H9 (cell line): ENCODE results near the gene DUOX2. TPM values are rescaled to one million over a fixed set of nuclear protein-coding genes. Genes with fewer than 3 reads are reported as not detected.

ENCODE experiments used
- DNase-seq: peaks from one replicate; pipeline ENCODE4 v3.0.0-alpha.2; 2017
- H2AFZ ChIP-seq: one replicate; pipeline ENCODE4 v1.6.1; 2013; ENCODE audit warnings: mild to moderate bottlenecking, low read length, control low read depth, moderate library complexity
- H2AK5ac ChIP-seq: 2 replicates; pipeline ENCODE4 v1.6.1; 2013; ENCODE audit warnings: low read length, control low read depth, mixed read lengths; ENCODE audit not compliant: insufficient read length
- H2BK120ac ChIP-seq: one replicate; pipeline ENCODE4 v1.6.1; 2013; ENCODE audit warnings: low read depth, mild to moderate bottlenecking, low read length, control low read depth, inconsistent platforms; ENCODE audit not compliant: poor library complexity, severe bottlenecking
- H2BK12ac ChIP-seq: 2 replicates; pipeline ENCODE4 v1.6.1; 2013; ENCODE audit warnings: low read length, control low read depth, mixed read lengths, low read depth; ENCODE audit not compliant: insufficient read length
- H2BK15ac ChIP-seq: 2 replicates; pipeline ENCODE4 v1.6.1; 2013; ENCODE audit warnings: low read depth, low read length, control low read depth
- H2BK20ac ChIP-seq: one replicate; pipeline ENCODE4 v1.6.1; 2013; ENCODE audit warnings: low read depth, mild to moderate bottlenecking, low read length, control low read depth, inconsistent platforms; ENCODE audit not compliant: poor library complexity, severe bottlenecking
- H2BK5ac ChIP-seq: 2 replicates; pipeline ENCODE4 v1.6.1; 2013; ENCODE audit warnings: low read length, control low read depth, mixed read lengths; ENCODE audit not compliant: insufficient read length
- H3K14ac ChIP-seq: 2 replicates; pipeline ENCODE4 v1.6.1; 2013; ENCODE audit warnings: low read length, control low read depth; ENCODE audit not compliant: insufficient read depth
- H3K18ac ChIP-seq: 2 replicates; pipeline ENCODE4 v1.6.1; 2013; ENCODE audit warnings: low read depth, mild to moderate bottlenecking, mixed read lengths, low read length, control low read depth; ENCODE audit not compliant: insufficient read length
- H3K23ac ChIP-seq: 2 replicates; pipeline ENCODE4 v1.6.1; 2013; ENCODE audit warnings: low read length, control low read depth, mixed read lengths, low read depth; ENCODE audit not compliant: insufficient read length
- H3K23me2 ChIP-seq: 2 replicates; pipeline ENCODE4 v1.6.1; 2013; ENCODE audit warnings: low read depth, mild to moderate bottlenecking, mixed read lengths, low read length, control low read depth; ENCODE audit not compliant: insufficient read length, poor library complexity, severe bottlenecking
- H3K27ac ChIP-seq: 2 replicates; pipeline ENCODE4 v1.5.1; 2013; ENCODE audit warnings: low read length, control low read depth, mixed read lengths, low read depth; ENCODE audit not compliant: insufficient read length
- H3K27me3 ChIP-seq: 2 replicates; pipeline ENCODE4 v1.6.1; 2013; ENCODE audit warnings: low read length, control low read depth, inconsistent platforms; ENCODE audit not compliant: insufficient read depth
- H3K4ac ChIP-seq: 2 replicates; pipeline ENCODE4 v1.6.1; 2013; ENCODE audit warnings: low read depth, mild to moderate bottlenecking, control low read depth, inconsistent platforms, low read length, moderate library complexity
- H3K4me1 ChIP-seq: 2 replicates; pipeline ENCODE4 v1.6.1; 2013; ENCODE audit warnings: low read length, control low read depth, inconsistent platforms; ENCODE audit not compliant: insufficient read depth
- H3K4me2 ChIP-seq: 2 replicates; pipeline ENCODE4 v1.6.1; 2013; ENCODE audit warnings: low read length, control low read depth, mixed read lengths; ENCODE audit not compliant: insufficient read length, insufficient read depth
- H3K56ac ChIP-seq: 2 replicates; pipeline ENCODE4 v1.6.1; 2013; ENCODE audit warnings: low read depth, mild to moderate bottlenecking, mixed read lengths, low read length, control low read depth; ENCODE audit not compliant: insufficient read length
- H3K79me1 ChIP-seq: 2 replicates; pipeline ENCODE4 v1.6.1; 2013; ENCODE audit warnings: low read depth, mild to moderate bottlenecking, moderate library complexity, low read length, control low read depth, inconsistent platforms; ENCODE audit not compliant: insufficient read depth, poor library complexity, severe bottlenecking
- H3K79me2 ChIP-seq: 2 replicates; pipeline ENCODE4 v1.6.1; 2013; ENCODE audit warnings: low read length, control low read depth, inconsistent platforms; ENCODE audit not compliant: insufficient read depth
- H3K9ac ChIP-seq: 2 replicates; pipeline ENCODE4 v1.6.1; 2013; ENCODE audit warnings: low read length, control low read depth, mixed read lengths; ENCODE audit not compliant: insufficient read length; ENCODE audit errors: extremely low read depth
- H3K9me3 ChIP-seq: one replicate; pipeline ENCODE4 v1.6.1; 2013; ENCODE audit warnings: low read depth, low read length, inconsistent platforms; ENCODE audit not compliant: control insufficient read depth
- H3T11ph ChIP-seq: one replicate; pipeline ENCODE4 v1.6.1; 2013; ENCODE audit warnings: mild to moderate bottlenecking, low read length, control low read depth, inconsistent platforms
- H4K20me1 ChIP-seq: one replicate; pipeline ENCODE4 v1.6.1; 2013; ENCODE audit not compliant: control insufficient read depth, insufficient read length, insufficient read depth
- H4K5ac ChIP-seq: 2 replicates; pipeline ENCODE4 v1.6.1; 2013; ENCODE audit warnings: low read depth, mild to moderate bottlenecking, mixed read lengths, low read length, control low read depth; ENCODE audit not compliant: insufficient read length
- H4K8ac ChIP-seq: replicated peaks from 2 replicates; pipeline ENCODE4 v1.6.1; 2013; ENCODE audit warnings: low read length, control low read depth, mixed read lengths, low read depth; ENCODE audit not compliant: insufficient read length
- H4K91ac ChIP-seq: 2 replicates; pipeline ENCODE4 v1.6.1; 2013; ENCODE audit warnings: low read depth, mild to moderate bottlenecking, moderate library complexity, mixed read lengths, low read length, control low read depth; ENCODE audit not compliant: insufficient read length
- H3K27ac Mint-ChIP-seq, 3 experiments: 2 replicates in 2 of 3; 3 replicates in 1 of 3; pipeline ENCODE4 v1.8.0; 2020 to 2021; ENCODE audit warnings: mixed read lengths in 3 of 3, mild to moderate bottlenecking in 1 of 3, moderate library complexity in 1 of 3
- H3K27me3 Mint-ChIP-seq: 2 replicates; pipeline ENCODE4 v1.8.0; 2021; ENCODE audit warnings: low read depth, mild to moderate bottlenecking, moderate library complexity, mixed read lengths
- H3K36me3 Mint-ChIP-seq, 3 experiments: 2 replicates in 2 of 3; 3 replicates in 1 of 3; pipeline ENCODE4 v1.8.0; 2020 to 2021; ENCODE audit warnings: low read depth in 3 of 3, mixed read lengths in 3 of 3; ENCODE audit not compliant: insufficient read depth in 1 of 3
- H3K4me1 Mint-ChIP-seq, 2 experiments: 2 replicates each; pipeline ENCODE4 v1.8.0; 2020; ENCODE audit warnings: mixed read lengths in 2 of 2
- H3K4me3 Mint-ChIP-seq, 2 experiments: 2 replicates in 1 of 2; 3 replicates in 1 of 2; pipeline ENCODE4 v1.8.0; 2020 to 2021; ENCODE audit warnings: mild to moderate bottlenecking in 2 of 2, mixed read lengths in 2 of 2, moderate library complexity in 1 of 2
- H3K9me3 Mint-ChIP-seq, 2 experiments: 2 replicates in 1 of 2; 3 replicates in 1 of 2; pipeline ENCODE4 v1.8.0; 2020; ENCODE audit warnings: mild to moderate bottlenecking in 2 of 2, mixed read lengths in 2 of 2, moderate library complexity in 1 of 2
- WGBS: extraction: QIAGEN DNeasy Blood & Tissue Kit; methylation state at CpG from one replicate; pipeline ENCODE4 v1.1.7; 2013; ENCODE audit warnings: missing lambda C conversion rate, low lambda C conversion rate, mixed read lengths; ENCODE audit not compliant: insufficient read length; ENCODE audit errors: extremely low coverage; 5-methylcytosine and 5-hydroxymethylcytosine counted together
- total RNA-seq: library from RNA; stranded (reverse); gene quantifications from 2 replicates; pipeline ENCODE4 v1.2.1, GENCODE V29; 2021
- TF ChIP-seq, protein P1 (sequence below): fragments of 200-600 bp; sonication (generic); conservative IDR thresholded peaks from 3 replicates; pipeline ENCODE4 v1.8.0; 2021; ENCODE audit warnings: antibody characterized with exemption, mild to moderate bottlenecking

The DUOX2 gene
- total RNA-seq, 1 experiment from 2014 or later: 0.42 TPM

DNA sequence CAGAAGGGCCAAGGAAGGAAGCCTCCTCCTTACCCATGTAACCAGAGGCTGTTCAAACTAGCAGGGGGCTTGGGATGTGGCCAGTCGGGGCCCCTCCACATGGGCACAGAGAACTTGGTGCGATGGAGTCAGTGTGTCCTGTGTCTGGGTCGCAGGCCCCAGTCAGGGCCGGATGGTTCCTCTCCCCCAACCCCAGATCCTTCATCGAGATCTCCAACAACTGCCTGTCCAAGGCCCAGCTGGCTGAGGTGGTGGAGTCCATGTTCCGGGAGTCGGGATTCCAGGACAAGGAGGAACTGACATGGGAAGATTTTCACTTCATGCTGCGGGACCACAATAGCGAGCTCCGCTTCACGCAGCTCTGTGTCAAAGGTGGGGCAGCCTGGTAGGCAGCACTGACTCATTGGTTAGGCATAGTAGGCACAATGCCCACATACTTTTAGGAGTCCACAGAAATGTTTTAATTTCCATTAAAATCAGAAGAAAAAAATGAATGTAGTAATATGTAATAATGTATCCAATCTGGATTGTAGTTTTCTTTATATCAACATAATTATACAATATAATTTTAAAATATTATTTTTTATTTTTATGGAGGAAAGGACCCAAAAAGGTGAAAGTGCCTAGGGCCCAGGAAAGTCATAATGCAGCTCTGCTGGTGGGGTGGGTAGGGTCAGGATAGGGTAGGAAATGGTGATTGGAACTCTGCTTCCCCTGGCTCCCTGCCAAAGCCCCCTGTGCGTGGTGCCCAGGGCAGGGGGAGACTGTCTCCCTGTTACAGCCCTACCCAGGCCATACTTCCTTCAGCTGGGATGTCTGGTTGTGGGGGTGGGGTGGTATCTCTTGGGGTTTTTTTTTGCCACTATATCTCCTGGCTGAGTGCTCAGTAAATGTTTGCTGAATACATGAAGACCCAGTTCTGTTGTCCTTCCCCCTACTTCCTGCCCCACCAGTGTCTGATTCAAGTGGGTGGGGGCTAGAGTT, 34.4 kb upstream of the DUOX2 start:
- Histone ChIP-seq H2BK15ac (no peak overlapping the region), H4K5ac (no peak overlapping the region), H3K9ac (no peak overlapping the region), H2AK5ac (no peak overlapping the region), H3K23me2 (no peaks in the 10 kb centered on the region), H2BK12ac (no peak overlapping the region), H3K18ac (no peak overlapping the region), H3K27ac (no peak overlapping the region), H2BK20ac (no peak overlapping the region), H4K20me1 (no peaks in the 10 kb centered on the region), H4K8ac (no peak overlapping the region), H4K91ac (no peak overlapping the region), H3K79me2 (no peaks in the 10 kb centered on the region), H3K4ac (no peak overlapping the region), H3K4me2 (no peak overlapping the region), H3K27me3 (no peaks in the 10 kb centered on the region), H3K9me3 (no peaks in the 10 kb centered on the region), H2BK120ac (no peak overlapping the region), H3K23ac (no peak overlapping the region), H3K79me1 (no peaks in the 10 kb centered on the region), H3K4me1 (no peaks in the 10 kb centered on the region), H2AFZ (no peak overlapping the region), H2BK5ac (no peak overlapping the region), H3T11ph (no peak overlapping the region), H3K14ac (no peak overlapping the region; the same call in 1 of the 2 replicates), H3K56ac (no peak overlapping the region)
- no peak overlapping the region; a peak in 1 of 7 replicates for H3K27ac Mint-ChIP-seq
- H3K9me3 Mint-ChIP-seq: no peaks in the 10 kb centered on the region
- peaks cover 29% of the 10 kb centered on the region for H3K27me3 Mint-ChIP-seq
- no peak for DNase-seq
- H3K36me3 Mint-ChIP-seq: no peaks in the 10 kb centered on the region
- H3K4me3 Mint-ChIP-seq: no peak overlapping the region
- TF ChIP-seq, protein P1, sequence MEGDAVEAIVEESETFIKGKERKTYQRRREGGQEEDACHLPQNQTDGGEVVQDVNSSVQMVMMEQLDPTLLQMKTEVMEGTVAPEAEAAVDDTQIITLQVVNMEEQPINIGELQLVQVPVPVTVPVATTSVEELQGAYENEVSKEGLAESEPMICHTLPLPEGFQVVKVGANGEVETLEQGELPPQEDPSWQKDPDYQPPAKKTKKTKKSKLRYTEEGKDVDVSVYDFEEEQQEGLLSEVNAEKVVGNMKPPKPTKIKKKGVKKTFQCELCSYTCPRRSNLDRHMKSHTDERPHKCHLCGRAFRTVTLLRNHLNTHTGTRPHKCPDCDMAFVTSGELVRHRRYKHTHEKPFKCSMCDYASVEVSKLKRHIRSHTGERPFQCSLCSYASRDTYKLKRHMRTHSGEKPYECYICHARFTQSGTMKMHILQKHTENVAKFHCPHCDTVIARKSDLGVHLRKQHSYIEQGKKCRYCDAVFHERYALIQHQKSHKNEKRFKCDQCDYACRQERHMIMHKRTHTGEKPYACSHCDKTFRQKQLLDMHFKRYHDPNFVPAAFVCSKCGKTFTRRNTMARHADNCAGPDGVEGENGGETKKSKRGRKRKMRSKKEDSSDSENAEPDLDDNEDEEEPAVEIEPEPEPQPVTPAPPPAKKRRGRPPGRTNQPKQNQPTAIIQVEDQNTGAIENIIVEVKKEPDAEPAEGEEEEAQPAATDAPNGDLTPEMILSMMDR: no peak
- peaks cover 5 to 7% of the 10 kb centered on the region in 2 experiments; a peak in 3 of 4 replicates for H3K4me1 Mint-ChIP-seq
- whole genome bisulfite sequencing: no CpG with 5 or more reads among the region's 12 CpGs
